PC-9 (cell line): ENCODE measurements around the gene SDHC.

Experiments
- EZH2 ChIP-seq: fragments of 200-600 bp; sonication (generic); IDR thresholded peaks from 2 replicates; pipeline ENCODE4 v1.8.0; 2017; ENCODE audit warnings: antibody characterized with exemption, low read depth
- TF ChIP-seq, protein P1 (sequence below): fragments of 200-600 bp; sonication (generic); conservative IDR thresholded peaks from 2 replicates; pipeline ENCODE4 v1.6.1; 2017; ENCODE audit warnings: mixed run types, antibody characterized with exemption, mild to moderate bottlenecking, moderate library complexity

DNA sequence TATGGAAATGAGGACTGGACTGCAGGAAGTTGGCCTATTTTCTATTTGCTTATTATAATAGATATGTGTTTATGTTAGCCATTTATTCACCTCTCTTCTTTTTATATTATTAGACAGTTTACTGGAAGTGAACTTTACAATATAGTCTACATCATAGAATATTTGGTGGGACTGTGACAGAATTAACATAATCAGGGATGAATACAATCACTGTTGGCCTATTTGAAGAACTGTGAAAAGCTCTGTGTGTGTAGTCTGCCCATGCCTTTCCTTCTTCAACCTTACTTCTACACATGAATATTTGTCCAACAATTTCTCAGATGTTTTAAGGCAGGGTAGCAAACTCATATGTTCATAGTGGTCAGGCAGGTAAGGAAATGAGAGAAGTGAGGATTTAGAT is 16.8 kb upstream of the SDHC start:
- TF ChIP-seq, protein P1, sequence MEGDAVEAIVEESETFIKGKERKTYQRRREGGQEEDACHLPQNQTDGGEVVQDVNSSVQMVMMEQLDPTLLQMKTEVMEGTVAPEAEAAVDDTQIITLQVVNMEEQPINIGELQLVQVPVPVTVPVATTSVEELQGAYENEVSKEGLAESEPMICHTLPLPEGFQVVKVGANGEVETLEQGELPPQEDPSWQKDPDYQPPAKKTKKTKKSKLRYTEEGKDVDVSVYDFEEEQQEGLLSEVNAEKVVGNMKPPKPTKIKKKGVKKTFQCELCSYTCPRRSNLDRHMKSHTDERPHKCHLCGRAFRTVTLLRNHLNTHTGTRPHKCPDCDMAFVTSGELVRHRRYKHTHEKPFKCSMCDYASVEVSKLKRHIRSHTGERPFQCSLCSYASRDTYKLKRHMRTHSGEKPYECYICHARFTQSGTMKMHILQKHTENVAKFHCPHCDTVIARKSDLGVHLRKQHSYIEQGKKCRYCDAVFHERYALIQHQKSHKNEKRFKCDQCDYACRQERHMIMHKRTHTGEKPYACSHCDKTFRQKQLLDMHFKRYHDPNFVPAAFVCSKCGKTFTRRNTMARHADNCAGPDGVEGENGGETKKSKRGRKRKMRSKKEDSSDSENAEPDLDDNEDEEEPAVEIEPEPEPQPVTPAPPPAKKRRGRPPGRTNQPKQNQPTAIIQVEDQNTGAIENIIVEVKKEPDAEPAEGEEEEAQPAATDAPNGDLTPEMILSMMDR = no peak
- no peak for TF ChIP-seq EZH2
